Measurements from ENCODE around the gene CXXC1. TPM values are rescaled to one million over a fixed set of nuclear protein-coding genes. Genes with fewer than 3 reads are reported as not detected.
"Not testable (repeated sequence)": the region's sequence is repeated elsewhere in the genome, so short reads cannot be mapped to it uniquely, and the experiment has no call there.

Gene CXXC1
- total RNA-seq, 2 experiments from 2014 or later: 87.0 to 88.0 TPM

GRCh38 chr18:50312296-50313030, 25.0 kb upstream of the CXXC1 start:
- intact Hi-C loops (cut with micrococcal nuclease): no loop called here
- no peak for DNase-seq
- peaks cover 3% of the 10 kb centered on the region for H3K27me3 Mint-ChIP-seq
- ChIA-PET POLR2A (interaction anchor here (0.8 kb wide), 1 partner anchor 8 kb away, joined by 3 read pairs; no protein-coding TSS in a partner anchor), CTCF (no interaction called here)
- ATAC-seq: no peak
- TF ChIP-seq CTCF (IDR thresholded peaks at IDR 0.05): no peak
- H3K36me3 Mint-ChIP-seq (ENCODE audit: low read depth): no peaks in the 10 kb centered on the region
- no peak overlapping the region for H3K4me3 Mint-ChIP-seq
- H3K27ac Mint-ChIP-seq: no peak overlapping the region
- H3K9me3 Mint-ChIP-seq: no peaks in the 10 kb centered on the region
- H3K4me1 Mint-ChIP-seq (ENCODE audit: low read depth): peaks cover 10% of the 10 kb centered on the region

- ATAC-seq (no peak), DNase-seq (no peak)
- TF ChIP-seq CTCF (IDR thresholded peaks at IDR 0.05): no peak
- H3K36me3 Mint-ChIP-seq (ENCODE audit: low read depth): no peaks in the 10 kb centered on the region
- H3K27ac Mint-ChIP-seq: no peak overlapping the region
- no peaks in the 10 kb centered on the region for H3K9me3 Mint-ChIP-seq
- no peak overlapping the region for H3K4me3 Mint-ChIP-seq
- ChIA-PET POLR2A (interaction anchor here (0.5 to 0.8 kb wide), 2 partner anchors 9 to 39 kb away, joined by 3 read pairs; no protein-coding TSS in a partner anchor), CTCF (no interaction called here)
- H3K27me3 Mint-ChIP-seq: peaks cover 3% of the 10 kb centered on the region
- H3K4me1 Mint-ChIP-seq (ENCODE audit: low read depth): peaks cover 16% of the 10 kb centered on the region
- intact Hi-C loops (cut with micrococcal nuclease): no loop called here
Observed at GRCh38 chr18:50311650-50312049, 24.2 kb upstream of the CXXC1 start.

- POLR2A ChIA-PET: no interaction called here
- Mint-ChIP-seq H3K4me1 (ENCODE audit: low read depth) (peaks cover 16% of the 10 kb centered on the region), H3K36me3 (ENCODE audit: low read depth) (no peaks in the 10 kb centered on the region), H3K9me3 (peaks cover 3% of the 10 kb centered on the region), H3K27me3 (peaks cover 5% of the 10 kb centered on the region), H3K27ac (no peak overlapping the region), H3K4me3 (no peak overlapping the region)
- CTCF ChIA-PET: interaction anchor here (1.7 kb wide), 1 partner anchor 47 kb away, joined by 6 read pairs; no protein-coding TSS in a partner anchor
- intact Hi-C loops (cut with micrococcal nuclease): no loop called here
- TF ChIP-seq CTCF (IDR thresholded peaks at IDR 0.05): no peak
- no peak for ATAC-seq
- DNase-seq: no peak
Observed at GRCh38 chr18:50310080-50310479, 22.6 kb upstream of the CXXC1 start.

GRCh38 chr18:50308851-50309250, 21.4 kb upstream of the CXXC1 start:
- ChIA-PET POLR2A (interaction anchor here (0.7 kb wide), 1 partner anchor 48 kb away, joined by 4 read pairs; no protein-coding TSS in a partner anchor), CTCF (interaction anchor here (1.3 to 2.3 kb wide), 5 partner anchors 11 to 49 kb away, joined by 3 to 11 read pairs (median 6); no protein-coding TSS in a partner anchor)
- H3K27me3 Mint-ChIP-seq; ATAC-seq; H3K4me3 Mint-ChIP-seq; H3K36me3 Mint-ChIP-seq (ENCODE audit: low read depth); intact Hi-C loops (cut with micrococcal nuclease); H3K9me3 Mint-ChIP-seq; H3K27ac Mint-ChIP-seq; DNase-seq: not testable (repeated sequence)
- H3K4me1 Mint-ChIP-seq (ENCODE audit: low read depth): peaks cover 16% of the 10 kb centered on the region

- Mint-ChIP-seq H3K36me3 (ENCODE audit: low read depth) (no peaks in the 10 kb centered on the region), H3K27me3 (peaks cover 4% of the 10 kb centered on the region), H3K4me1 (ENCODE audit: low read depth) (peaks cover 16% of the 10 kb centered on the region), H3K9me3 (peaks cover 4% of the 10 kb centered on the region), H3K4me3 (peak overlapping the region; percentile 83), H3K27ac (peak overlapping the region; percentile 70)
- DNase-seq (peak; percentile 97), ATAC-seq (peak; percentile 99)
- CTCF ChIA-PET: interaction anchor here (1.3 to 2.3 kb wide), 4 partner anchors 10 to 49 kb away, joined by 3 to 11 read pairs (median 4); no protein-coding TSS in a partner anchor
- no peak for TF ChIP-seq CTCF (IDR thresholded peaks at IDR 0.05)
- intact Hi-C loops (cut with micrococcal nuclease): no loop called here
- POLR2A ChIA-PET: interaction anchor here (0.6 to 1.0 kb wide), 2 partner anchors 10 to 447 kb away, joined by 3 to 5 read pairs; no protein-coding TSS in a partner anchor
Observed at GRCh38 chr18:50307738-50308470, 20.4 kb upstream of the CXXC1 start.
